Measurements from ENCODE around the gene PREX1. TPM values are rescaled to one million over a fixed set of nuclear protein-coding genes. Genes with fewer than 3 reads are reported as not detected.

PREX1 gene
- total RNA-seq, 4 donors from 2014 or later: 7.5 to 10.9 (median 9.1) TPM

DNA sequence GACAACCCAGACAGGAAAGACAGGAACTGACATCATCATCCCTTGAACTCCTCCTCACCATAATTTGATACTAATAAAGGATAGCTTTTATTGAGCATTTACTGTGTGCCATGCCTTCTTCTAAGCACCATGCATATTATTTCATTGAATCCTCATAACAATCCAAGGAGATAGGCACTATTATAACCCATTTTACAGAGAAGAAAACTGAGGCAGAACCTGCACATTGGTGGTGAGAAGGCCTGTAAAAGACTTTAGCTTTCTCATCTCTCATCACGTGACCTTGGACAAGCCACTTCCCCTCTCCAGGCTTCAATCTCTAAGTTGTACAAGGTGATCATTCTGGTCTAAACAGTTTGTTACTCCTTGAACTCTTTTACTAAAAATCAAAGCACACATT lies 34.5 kb upstream of the PREX1 start:
- no peak for ATAC-seq
- TF ChIP-seq, protein P1, sequence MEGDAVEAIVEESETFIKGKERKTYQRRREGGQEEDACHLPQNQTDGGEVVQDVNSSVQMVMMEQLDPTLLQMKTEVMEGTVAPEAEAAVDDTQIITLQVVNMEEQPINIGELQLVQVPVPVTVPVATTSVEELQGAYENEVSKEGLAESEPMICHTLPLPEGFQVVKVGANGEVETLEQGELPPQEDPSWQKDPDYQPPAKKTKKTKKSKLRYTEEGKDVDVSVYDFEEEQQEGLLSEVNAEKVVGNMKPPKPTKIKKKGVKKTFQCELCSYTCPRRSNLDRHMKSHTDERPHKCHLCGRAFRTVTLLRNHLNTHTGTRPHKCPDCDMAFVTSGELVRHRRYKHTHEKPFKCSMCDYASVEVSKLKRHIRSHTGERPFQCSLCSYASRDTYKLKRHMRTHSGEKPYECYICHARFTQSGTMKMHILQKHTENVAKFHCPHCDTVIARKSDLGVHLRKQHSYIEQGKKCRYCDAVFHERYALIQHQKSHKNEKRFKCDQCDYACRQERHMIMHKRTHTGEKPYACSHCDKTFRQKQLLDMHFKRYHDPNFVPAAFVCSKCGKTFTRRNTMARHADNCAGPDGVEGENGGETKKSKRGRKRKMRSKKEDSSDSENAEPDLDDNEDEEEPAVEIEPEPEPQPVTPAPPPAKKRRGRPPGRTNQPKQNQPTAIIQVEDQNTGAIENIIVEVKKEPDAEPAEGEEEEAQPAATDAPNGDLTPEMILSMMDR (IDR thresholded peaks at IDR 0.05 in 4 of 5, conservative IDR thresholded peaks at IDR 0.05 in 1 of 5): no peak
- TF ChIP-seq POLR2A (IDR thresholded peaks at IDR 0.05): no peak
- in situ Hi-C loops (cut with MboI; ENCODE audit: low sequenced_read_pairs in 4 of 4): no loop called here

DNA sequence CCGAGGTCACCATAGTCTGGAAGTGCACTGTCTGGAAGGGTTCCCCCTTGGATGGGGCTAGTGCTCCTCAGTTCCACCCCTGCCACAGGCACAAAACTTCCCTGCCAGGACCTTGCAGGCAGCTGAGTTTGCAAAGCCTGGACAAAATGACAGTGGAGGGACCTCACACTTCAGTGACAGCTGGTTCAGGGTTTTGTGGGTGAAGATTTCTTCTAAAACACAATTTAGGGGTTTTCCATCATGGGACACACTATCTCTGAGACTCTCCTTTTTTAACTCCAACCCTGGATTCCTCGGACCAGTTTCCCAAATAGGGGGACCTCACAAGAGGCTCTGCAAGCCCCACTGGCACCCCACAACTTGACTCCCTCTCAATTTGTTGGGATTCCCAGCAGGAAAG lies 33.6 kb upstream of the PREX1 start:
- H3K4me3 ChIP-seq: no peak overlapping the region
- intact Hi-C loops (cut with DNase I; ENCODE audit: low total_unique reads): no loop called here
- TF ChIP-seq, protein P1 (IDR thresholded peaks at IDR 0.05 in 4 of 5, conservative IDR thresholded peaks at IDR 0.05 in 1 of 5): no peak
- TF ChIP-seq POLR2A (IDR thresholded peaks at IDR 0.05): no peak

More for the DNA sequence above, 34.5 kb upstream of the PREX1 start:
- H3K27ac ChIP-seq: no peak overlapping the region
- no peaks in the 10 kb centered on the region for H3K27me3 ChIP-seq
- no peaks in the 10 kb centered on the region for H3K36me3 ChIP-seq
- no peaks in the 10 kb centered on the region for H3K9me3 ChIP-seq
- H3K4me3 ChIP-seq: no peak overlapping the region
- no peak for DNase-seq
- peaks cover 4 to 16% of the 10 kb centered on the region in 2 donors for H3K4me1 ChIP-seq
- intact Hi-C loops (cut with DNase I; ENCODE audit: low total_unique reads): no loop called here

DNA sequence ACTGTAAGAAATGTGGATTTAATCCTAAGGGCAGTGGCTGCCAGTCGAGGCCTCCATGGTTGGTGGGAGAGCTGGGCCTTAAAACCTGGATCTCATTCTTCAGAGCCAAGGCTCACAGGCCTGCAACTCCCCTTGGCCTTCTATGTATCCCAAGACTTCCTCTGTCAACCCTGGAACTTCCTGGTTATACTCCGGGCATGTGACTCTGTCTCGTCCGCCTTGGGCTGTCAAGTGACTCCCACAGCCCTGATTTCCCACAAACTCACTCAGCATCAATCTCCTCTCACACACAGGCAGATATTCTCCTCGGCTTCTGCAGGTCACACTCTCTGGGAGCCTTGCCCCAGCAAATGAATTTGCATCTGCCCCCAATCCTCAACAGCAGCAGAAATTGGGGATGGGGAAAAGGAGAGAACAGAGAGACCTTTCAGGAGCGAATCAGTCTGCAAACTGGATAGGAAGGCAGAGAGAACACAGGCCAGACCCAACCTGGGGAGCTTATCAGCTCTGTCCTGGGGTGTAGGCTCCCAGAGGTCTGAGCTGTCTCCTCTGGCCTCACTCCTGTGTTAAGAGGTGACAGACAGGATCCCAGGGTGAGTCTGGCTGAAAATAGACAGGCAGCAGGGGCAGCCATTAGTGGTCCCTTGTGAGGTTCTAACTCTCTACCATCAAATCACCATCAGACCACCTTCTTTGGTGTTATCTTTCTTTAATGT lies 30.4 kb upstream of the PREX1 start:
- no peak overlapping the region for H3K4me3 ChIP-seq
- no peaks in the 10 kb centered on the region for H3K27me3 ChIP-seq
- ATAC-seq: no peak
- in situ Hi-C loops (cut with MboI; ENCODE audit: low sequenced_read_pairs in 4 of 4): no loop called here
- no peaks in the 10 kb centered on the region for H3K36me3 ChIP-seq
- peaks cover 0 to 22% of the 10 kb centered on the region in 2 donors for H3K4me1 ChIP-seq
- peak in 1 of 2 donors; percentile 30 for DNase-seq
- no peaks in the 10 kb centered on the region for H3K9me3 ChIP-seq
- TF ChIP-seq, protein P1 (IDR thresholded peaks at IDR 0.05 in 4 of 5, conservative IDR thresholded peaks at IDR 0.05 in 1 of 5): no peak
- no peak for TF ChIP-seq POLR2A (IDR thresholded peaks at IDR 0.05)
- intact Hi-C loops (cut with DNase I; ENCODE audit: low total_unique reads): no loop called here
- H3K27ac ChIP-seq: no peak overlapping the region

More for the DNA sequence above, 33.6 kb upstream of the PREX1 start:
- Histone ChIP-seq H3K9me3 (no peaks in the 10 kb centered on the region), H3K36me3 (no peaks in the 10 kb centered on the region), H3K27ac (no peak overlapping the region), H3K4me1 (peaks cover 4 to 16% of the 10 kb centered on the region in 2 donors), H3K27me3 (no peaks in the 10 kb centered on the region)
- ATAC-seq: no peak
- in situ Hi-C loops (cut with MboI; ENCODE audit: low sequenced_read_pairs in 4 of 4): no loop called here
- DNase-seq: no peak

DNA sequence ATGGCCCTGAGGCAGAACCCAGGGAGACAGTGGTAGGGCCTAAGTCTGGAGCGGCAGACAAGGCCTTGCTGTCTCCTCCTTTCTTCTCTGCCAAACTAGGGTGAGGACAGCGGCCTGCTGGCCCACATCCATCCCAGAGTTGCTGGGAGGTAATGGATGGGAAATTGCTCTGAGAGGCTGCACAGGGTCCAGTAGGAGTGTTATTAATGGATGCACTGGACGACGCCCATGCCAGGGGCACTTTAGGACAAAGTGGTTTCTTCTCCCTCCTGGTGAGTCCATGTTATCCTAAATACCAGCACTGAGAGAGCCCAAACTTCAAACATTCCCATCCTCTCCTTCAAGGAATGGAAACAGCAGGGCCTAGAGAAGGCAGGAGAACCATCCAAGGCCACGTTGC lies 28.3 kb upstream of the PREX1 start:
- no peak for DNase-seq
- intact Hi-C loops (cut with DNase I; ENCODE audit: low total_unique reads) (no loop called here), in situ Hi-C loops (cut with MboI; ENCODE audit: low sequenced_read_pairs in 4 of 4) (no loop called here)
- Histone ChIP-seq H3K9me3 (no peaks in the 10 kb centered on the region), H3K27me3 (no peaks in the 10 kb centered on the region), H3K27ac (no peak overlapping the region), H3K4me3 (no peak overlapping the region), H3K36me3 (no peaks in the 10 kb centered on the region), H3K4me1 (peaks cover 0 to 24% of the 10 kb centered on the region in 2 donors)
- TF ChIP-seq, protein P1 (IDR thresholded peaks at IDR 0.05 in 4 of 5, conservative IDR thresholded peaks at IDR 0.05 in 1 of 5): no peak
- TF ChIP-seq POLR2A (IDR thresholded peaks at IDR 0.05): no peak
- no peak for ATAC-seq

Measured in gastrocnemius medialis (tissue), 4 donors.